ENCODE measurements around the gene PPARGC1A.

PPARGC1A gene

DNA sequence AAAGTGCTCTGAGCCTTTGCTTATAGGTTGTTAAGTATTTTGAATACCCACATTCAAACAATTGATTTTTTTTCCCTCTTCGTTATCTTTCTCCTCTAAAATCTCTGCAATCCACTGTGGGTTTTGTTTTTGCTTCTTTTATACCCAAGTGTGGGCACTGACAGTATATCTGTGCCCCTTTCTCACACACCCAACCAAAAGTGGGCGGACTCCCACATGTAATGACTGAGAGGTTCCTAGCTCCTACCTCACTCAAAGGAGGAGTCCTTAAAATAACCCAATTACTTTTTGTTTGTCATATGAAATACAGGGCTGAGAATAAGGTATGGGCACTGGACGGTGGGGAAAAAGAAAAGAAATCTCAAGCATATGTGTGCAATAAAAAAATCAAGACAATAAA is 51.7 kb downstream of the PPARGC1A start:
- TF ChIP-seq TAF1 (IDR thresholded peaks at IDR 0.05; ENCODE audit: low read depth, low read length) (no peak), PAX5 (IDR thresholded peaks at IDR 0.05; ENCODE audit: insufficient read depth, low read length, severe bottlenecking) (no peak), SPI1 (IDR thresholded peaks at IDR 0.05; ENCODE audit: low read depth, low read length) (no peak)
- FAIRE-seq, result no peak
- DNase-seq (ENCODE audit: insufficient read length, low spot score), result no peak

DNA sequence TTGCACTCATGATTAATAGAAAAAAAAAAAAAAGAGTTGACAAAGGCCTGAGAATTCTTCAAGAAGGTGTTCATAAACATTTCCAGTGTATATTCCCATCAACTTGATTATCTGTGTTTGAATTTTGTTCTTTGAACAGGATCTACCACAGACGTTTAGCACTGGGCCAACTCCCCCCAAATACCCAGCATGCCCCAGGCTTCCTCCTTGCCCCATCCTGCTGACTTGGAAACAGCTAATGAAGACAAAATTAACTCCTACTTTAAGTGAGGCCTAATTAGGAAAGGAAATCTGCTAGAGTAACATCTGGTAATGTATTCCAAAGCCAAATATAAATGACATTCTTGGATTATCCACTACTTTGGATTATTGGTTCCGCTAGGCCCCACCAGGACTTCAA is 52.5 kb downstream of the PPARGC1A start:
- no peak for TF ChIP-seq POU2F2 (IDR thresholded peaks at IDR 0.05; ENCODE audit: low read depth, low read length)
- TF ChIP-seq PAX5 (IDR thresholded peaks at IDR 0.05; ENCODE audit: insufficient read depth, low read length, severe bottlenecking), result no peak
- TF ChIP-seq TAF1 (IDR thresholded peaks at IDR 0.05; ENCODE audit: low read depth, low read length), result no peak
- no peak for TF ChIP-seq POLR2A (IDR thresholded peaks at IDR 0.05; ENCODE audit: low read depth, low read length)
- TF ChIP-seq POLR2AphosphoS5 (IDR thresholded peaks at IDR 0.05; ENCODE audit: low read depth, low read length), result no peak
- TF ChIP-seq SPI1 (IDR thresholded peaks at IDR 0.05; ENCODE audit: low read depth, low read length), result no peak
- FAIRE-seq, result no peak

DNA sequence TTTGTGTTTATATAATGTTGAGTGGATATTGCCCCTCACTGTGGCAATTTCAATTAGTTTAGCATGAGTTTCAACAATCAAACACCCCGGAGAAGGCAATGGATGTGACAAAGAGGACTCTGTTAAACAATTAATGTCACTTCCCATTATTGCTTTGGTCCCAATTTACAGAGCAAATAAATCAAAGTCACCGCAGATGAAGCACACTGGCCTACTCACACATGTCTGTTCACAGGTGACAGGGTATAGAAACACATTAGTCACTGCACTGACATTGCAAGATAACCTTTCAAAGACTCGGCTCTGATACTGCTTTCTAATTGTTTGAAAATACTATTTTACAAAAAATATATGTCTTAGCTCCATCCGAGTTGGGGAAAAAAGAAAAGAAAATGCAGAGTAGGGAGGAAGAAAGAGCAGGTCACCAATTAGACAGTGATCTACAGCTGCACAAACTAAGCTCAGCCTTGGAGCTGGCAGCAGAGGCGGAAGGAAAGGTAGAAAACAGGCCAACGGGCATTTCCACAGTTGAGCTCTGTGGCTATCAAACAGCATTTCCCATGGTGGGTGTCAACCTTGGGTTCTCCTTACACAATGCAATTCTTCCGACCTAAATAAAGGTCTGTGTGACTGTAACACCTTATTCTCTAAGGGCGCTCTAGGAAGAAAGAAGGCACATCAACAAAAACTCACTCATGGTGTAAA is 53.9 kb downstream of the PPARGC1A start:
- no peak for TF ChIP-seq POLR2A (IDR thresholded peaks at IDR 0.05; ENCODE audit: low read depth, low read length)
- TF ChIP-seq TAF1 (IDR thresholded peaks at IDR 0.05; ENCODE audit: low read depth, low read length), result no peak
- no peak for TF ChIP-seq SPI1 (IDR thresholded peaks at IDR 0.05; ENCODE audit: low read depth, low read length)
- no peak for TF ChIP-seq PAX5 (IDR thresholded peaks at IDR 0.05; ENCODE audit: insufficient read depth, low read length, severe bottlenecking)
- no peak for TF ChIP-seq POU2F2 (IDR thresholded peaks at IDR 0.05; ENCODE audit: low read depth, low read length)
- no peak for TF ChIP-seq POLR2AphosphoS5 (IDR thresholded peaks at IDR 0.05; ENCODE audit: low read depth, low read length)
- DNase-seq (ENCODE audit: insufficient read length, low spot score), result no peak
- no peak for FAIRE-seq

More for the DNA sequence above, 52.5 kb downstream of the PPARGC1A start:
- no peak for DNase-seq (ENCODE audit: insufficient read length, low spot score)

GRCh38 chr4:23828779-23829178 is 61.1 kb downstream of the PPARGC1A start:
- TF ChIP-seq PAX5 (IDR thresholded peaks at IDR 0.05; ENCODE audit: insufficient read depth, low read length, severe bottlenecking) (no peak), POLR2A (IDR thresholded peaks at IDR 0.05; ENCODE audit: low read depth, low read length) (no peak), SPI1 (IDR thresholded peaks at IDR 0.05; ENCODE audit: low read depth, low read length) (no peak), POLR2AphosphoS5 (IDR thresholded peaks at IDR 0.05; ENCODE audit: low read depth, low read length) (no peak), TAF1 (IDR thresholded peaks at IDR 0.05; ENCODE audit: low read depth, low read length) (no peak), POU2F2 (IDR thresholded peaks at IDR 0.05; ENCODE audit: low read depth, low read length) (no peak)
- FAIRE-seq, result no peak
- no peak for DNase-seq (ENCODE audit: insufficient read length, low spot score)

DNA sequence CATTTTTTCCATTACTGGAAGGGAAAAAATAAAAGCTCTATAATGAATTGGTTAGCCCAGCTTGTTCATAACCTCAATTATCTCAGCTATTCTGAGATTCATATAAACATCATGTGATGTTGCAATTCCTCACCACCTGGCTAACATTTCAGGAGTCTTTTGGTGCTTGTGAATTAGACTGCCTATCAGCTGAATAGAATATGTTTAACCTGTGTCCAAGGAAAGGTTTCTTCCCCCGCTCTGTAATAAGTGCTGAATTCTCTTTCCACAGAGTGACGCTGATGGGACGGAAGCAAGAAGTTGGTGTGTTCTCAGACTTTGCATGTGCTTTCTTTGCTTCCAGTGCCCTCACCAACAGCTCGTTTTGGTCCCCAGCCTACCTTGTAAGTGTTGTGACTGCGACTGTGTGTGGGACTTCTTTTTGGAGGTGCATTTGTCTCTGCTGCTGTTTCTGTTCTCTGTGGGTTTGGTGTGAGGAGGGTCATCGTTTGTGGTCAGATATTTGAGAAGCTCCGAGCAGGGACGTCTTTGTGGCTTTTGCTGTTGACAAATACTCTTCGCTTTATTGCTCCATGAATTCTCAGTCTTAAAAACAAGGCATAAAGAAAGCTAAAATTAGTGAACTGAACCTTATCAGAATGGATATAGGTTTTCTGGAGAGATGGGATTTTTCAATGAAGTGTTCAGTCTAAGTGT is 61.7 kb downstream of the PPARGC1A start:
- no peak for FAIRE-seq
- TF ChIP-seq POLR2A (IDR thresholded peaks at IDR 0.05; ENCODE audit: low read depth, low read length) (no peak), PAX5 (IDR thresholded peaks at IDR 0.05; ENCODE audit: insufficient read depth, low read length, severe bottlenecking) (no peak), SPI1 (IDR thresholded peaks at IDR 0.05; ENCODE audit: low read depth, low read length) (no peak), TAF1 (IDR thresholded peaks at IDR 0.05; ENCODE audit: low read depth, low read length) (no peak), POU2F2 (IDR thresholded peaks at IDR 0.05; ENCODE audit: low read depth, low read length) (no peak), POLR2AphosphoS5 (IDR thresholded peaks at IDR 0.05; ENCODE audit: low read depth, low read length) (no peak)
- DNase-seq (ENCODE audit: insufficient read length, low spot score), result no peak

DNA sequence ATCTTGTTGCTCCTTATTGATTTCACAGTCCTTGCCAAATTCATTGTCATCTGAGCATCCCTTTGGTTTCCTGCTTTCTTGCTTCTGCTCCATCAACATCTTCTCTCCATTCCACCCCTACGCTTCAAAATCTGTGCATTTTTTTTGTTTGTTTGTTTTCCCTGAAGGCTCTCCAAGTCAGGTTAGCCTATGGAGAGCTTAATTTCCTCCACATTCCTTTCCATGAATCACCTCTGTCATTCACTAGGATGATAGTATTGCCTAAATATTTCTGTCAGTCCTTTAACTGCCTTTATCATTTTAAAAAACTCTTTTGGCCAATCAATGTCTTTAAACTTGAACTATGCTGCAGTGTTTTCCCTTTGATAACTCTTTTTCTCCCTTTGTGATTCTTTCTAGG is 67.7 kb downstream of the PPARGC1A start:
- FAIRE-seq (no peak), DNase-seq (ENCODE audit: insufficient read length, low spot score) (no peak)
- TF ChIP-seq SPI1 (IDR thresholded peaks at IDR 0.05; ENCODE audit: low read depth, low read length), result no peak
- no peak for TF ChIP-seq PAX5 (IDR thresholded peaks at IDR 0.05; ENCODE audit: insufficient read depth, low read length, severe bottlenecking)

GRCh38 chr4:23819041-23819511 is 70.8 kb downstream of the PPARGC1A start:
- FAIRE-seq (no peak), DNase-seq (ENCODE audit: insufficient read length, low spot score) (no peak)
- no peak for TF ChIP-seq SPI1 (IDR thresholded peaks at IDR 0.05; ENCODE audit: low read depth, low read length)
- TF ChIP-seq POLR2A (IDR thresholded peaks at IDR 0.05; ENCODE audit: low read depth, low read length), result no peak
- no peak for TF ChIP-seq TAF1 (IDR thresholded peaks at IDR 0.05; ENCODE audit: low read depth, low read length)
- no peak for TF ChIP-seq POLR2AphosphoS5 (IDR thresholded peaks at IDR 0.05; ENCODE audit: low read depth, low read length)
- no peak for TF ChIP-seq POU2F2 (IDR thresholded peaks at IDR 0.05; ENCODE audit: low read depth, low read length)

- FAIRE-seq, result no peak
- TF ChIP-seq SPI1 (IDR thresholded peaks at IDR 0.05; ENCODE audit: low read depth, low read length) (no peak), TAF1 (IDR thresholded peaks at IDR 0.05; ENCODE audit: low read depth, low read length) (no peak), POLR2A (IDR thresholded peaks at IDR 0.05; ENCODE audit: low read depth, low read length) (no peak), POLR2AphosphoS5 (IDR thresholded peaks at IDR 0.05; ENCODE audit: low read depth, low read length) (no peak), PAX5 (IDR thresholded peaks at IDR 0.05; ENCODE audit: insufficient read depth, low read length, severe bottlenecking) (no peak), POU2F2 (IDR thresholded peaks at IDR 0.05; ENCODE audit: low read depth, low read length) (no peak)
- DNase-seq (ENCODE audit: insufficient read length, low spot score), result no peak
Measured at GRCh38 chr4:23818097-23818885, 71.6 kb downstream of the PPARGC1A start.

DNA sequence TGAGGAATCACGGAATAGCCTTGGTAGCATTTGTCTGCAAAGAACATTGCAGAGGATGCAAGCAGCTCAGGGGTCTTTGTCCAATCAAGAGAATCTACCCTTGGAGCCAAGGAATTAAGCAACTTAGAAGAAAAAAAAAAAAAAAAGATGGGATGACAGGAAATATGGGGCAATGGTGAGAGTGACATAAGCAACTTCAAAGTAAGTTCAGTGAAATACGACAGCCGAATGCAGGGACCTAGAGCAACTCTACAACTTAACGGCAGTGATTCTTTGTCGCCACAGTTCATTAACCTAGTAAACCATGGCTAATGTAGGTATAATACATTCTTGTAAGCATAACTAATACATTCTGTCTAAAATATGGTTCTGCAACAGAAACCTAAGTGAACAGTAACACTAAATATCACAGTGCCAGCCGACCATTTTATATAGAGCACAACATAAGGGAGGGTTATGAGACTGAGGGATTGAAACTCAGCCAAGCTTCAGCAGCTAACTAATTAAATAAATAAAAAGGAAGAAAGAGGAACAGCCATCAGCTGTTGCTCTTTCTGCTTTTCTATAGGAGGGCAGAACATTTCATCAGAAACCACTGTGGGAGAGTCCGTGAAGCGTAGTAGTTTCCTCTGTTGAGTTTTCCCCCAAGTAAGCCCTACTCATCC is 74.7 kb downstream of the PPARGC1A start:
- DNase-seq (ENCODE audit: insufficient read length, low spot score) (no peak), FAIRE-seq (no peak)
- TF ChIP-seq POLR2AphosphoS5 (IDR thresholded peaks at IDR 0.05; ENCODE audit: low read depth, low read length), result no peak
- no peak for TF ChIP-seq PAX5 (IDR thresholded peaks at IDR 0.05; ENCODE audit: insufficient read depth, low read length, severe bottlenecking)
- no peak for TF ChIP-seq TAF1 (IDR thresholded peaks at IDR 0.05; ENCODE audit: low read depth, low read length)
- no peak for TF ChIP-seq POLR2A (IDR thresholded peaks at IDR 0.05; ENCODE audit: low read depth, low read length)
- no peak for TF ChIP-seq POU2F2 (IDR thresholded peaks at IDR 0.05; ENCODE audit: low read depth, low read length)
- TF ChIP-seq SPI1 (IDR thresholded peaks at IDR 0.05; ENCODE audit: low read depth, low read length), result no peak
